ENCODE data around the gene TAS2R43. TPM values are rescaled to one million over a fixed set of nuclear protein-coding genes. Genes with fewer than 3 reads are reported as not detected.
"Not testable (repeated sequence)": the region's sequence is repeated elsewhere in the genome, so short reads cannot be mapped to it uniquely, and the experiment has no call there.

The TAS2R43 gene
- total RNA-seq, 2 donors from 2014 or later, result 0.36 to 3.6 TPM

DNA sequence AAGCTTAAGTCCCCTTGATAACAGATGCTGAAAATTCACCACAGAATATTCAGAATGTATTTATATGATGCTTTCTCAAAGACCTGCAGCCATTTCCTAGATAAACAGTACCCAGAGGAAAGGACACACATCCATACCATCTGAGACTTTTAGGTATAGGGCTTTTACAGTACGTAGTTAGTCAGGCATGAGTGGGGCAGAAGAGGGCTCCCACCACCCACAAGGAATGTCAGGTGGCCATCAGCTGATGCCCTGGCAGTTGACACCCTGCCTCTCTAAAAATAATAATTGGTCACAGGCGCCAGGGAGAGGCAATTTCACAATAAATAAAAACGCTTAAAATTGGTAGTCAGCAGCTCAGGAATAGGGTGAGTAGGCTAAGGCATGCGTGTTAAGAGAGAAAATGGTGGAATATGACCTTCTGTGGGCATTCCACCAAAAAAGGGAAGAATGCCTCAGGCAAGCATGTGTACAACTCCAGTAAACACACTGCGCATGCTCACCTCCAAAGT lies 22.2 kb downstream of the TAS2R43 start:
- DNase-seq (ENCODE audit: low spot score), result no peak
- no peak overlapping the region for H3K27ac ChIP-seq
- H3K27me3 ChIP-seq (replicated peaks; ENCODE audit: insufficient read depth), result no peaks in the 10 kb centered on the region
- no peaks in the 10 kb centered on the region for H3K36me3 ChIP-seq
- H3K4me3 ChIP-seq, result no peak overlapping the region
- intact Hi-C loops (cut with DNase I), result no loop called here
- no peak for TF ChIP-seq POLR2A (IDR thresholded peaks at IDR 0.05)
- no peak for TF ChIP-seq POLR2AphosphoS5 (IDR thresholded peaks at IDR 0.05)
- TF ChIP-seq, protein P1, sequence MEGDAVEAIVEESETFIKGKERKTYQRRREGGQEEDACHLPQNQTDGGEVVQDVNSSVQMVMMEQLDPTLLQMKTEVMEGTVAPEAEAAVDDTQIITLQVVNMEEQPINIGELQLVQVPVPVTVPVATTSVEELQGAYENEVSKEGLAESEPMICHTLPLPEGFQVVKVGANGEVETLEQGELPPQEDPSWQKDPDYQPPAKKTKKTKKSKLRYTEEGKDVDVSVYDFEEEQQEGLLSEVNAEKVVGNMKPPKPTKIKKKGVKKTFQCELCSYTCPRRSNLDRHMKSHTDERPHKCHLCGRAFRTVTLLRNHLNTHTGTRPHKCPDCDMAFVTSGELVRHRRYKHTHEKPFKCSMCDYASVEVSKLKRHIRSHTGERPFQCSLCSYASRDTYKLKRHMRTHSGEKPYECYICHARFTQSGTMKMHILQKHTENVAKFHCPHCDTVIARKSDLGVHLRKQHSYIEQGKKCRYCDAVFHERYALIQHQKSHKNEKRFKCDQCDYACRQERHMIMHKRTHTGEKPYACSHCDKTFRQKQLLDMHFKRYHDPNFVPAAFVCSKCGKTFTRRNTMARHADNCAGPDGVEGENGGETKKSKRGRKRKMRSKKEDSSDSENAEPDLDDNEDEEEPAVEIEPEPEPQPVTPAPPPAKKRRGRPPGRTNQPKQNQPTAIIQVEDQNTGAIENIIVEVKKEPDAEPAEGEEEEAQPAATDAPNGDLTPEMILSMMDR (IDR thresholded peaks at IDR 0.05), result no peak
- 92% methylated on average over 5 of the region's 5 CpGs for WGBS
- no peaks in the 10 kb centered on the region for H3K4me1 ChIP-seq (replicated peaks)
- no peaks in the 10 kb centered on the region for H3K9me3 ChIP-seq

DNA sequence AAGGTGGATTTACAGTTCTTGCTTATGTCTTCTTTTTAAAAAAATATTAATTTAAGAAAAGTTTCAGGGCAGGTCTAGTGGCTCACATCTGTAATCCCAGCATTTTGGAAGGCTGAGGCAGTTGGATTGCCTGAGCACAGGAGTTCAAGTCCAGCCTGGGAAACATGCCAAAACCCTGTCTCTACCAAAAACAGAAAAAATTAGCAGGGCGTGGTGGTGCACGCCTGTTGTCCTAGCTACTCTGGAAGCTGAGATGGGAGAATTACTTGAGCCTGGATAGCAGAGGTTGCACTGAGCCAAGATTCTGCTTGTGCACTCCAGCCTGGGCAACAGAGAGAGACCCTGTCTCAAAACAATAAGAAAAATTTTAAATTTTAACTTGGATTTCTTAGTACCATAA lies 24.6 kb downstream of the TAS2R43 start:
- DNase-seq (ENCODE audit: low spot score), result no peak
- no peak for TF ChIP-seq POLR2AphosphoS5 (IDR thresholded peaks at IDR 0.05)
- TF ChIP-seq POLR2A (IDR thresholded peaks at IDR 0.05), result no peak
- TF ChIP-seq, protein P1 (IDR thresholded peaks at IDR 0.05), result no peak
- intact Hi-C loops (cut with DNase I), result no loop called here

GRCh38 chr12:11062194-11062593 lies 29.9 kb downstream of the TAS2R43 start, which contains the start of gene TAS2R46:
Gene TAS2R46 (minus strand): TSS chr12:11062294. CDS start chr12:11062294, 0 bp downstream.
- intact Hi-C loops (cut with DNase I); H3K4me1 ChIP-seq (replicated peaks); H3K27ac ChIP-seq; H3K27me3 ChIP-seq (replicated peaks; ENCODE audit: insufficient read depth); H3K36me3 ChIP-seq; H3K4me3 ChIP-seq; H3K9me3 ChIP-seq; DNase-seq (ENCODE audit: low spot score): not testable (repeated sequence)
- WGBS, result 97% methylated on average over 1 of the region's 1 CpG

More for the DNA sequence above, 24.6 kb downstream of the TAS2R43 start:
- H3K4me3 ChIP-seq, result no peak overlapping the region
- no peaks in the 10 kb centered on the region for H3K36me3 ChIP-seq
- H3K27ac ChIP-seq, result no peak overlapping the region
- no peaks in the 10 kb centered on the region for H3K9me3 ChIP-seq
- H3K27me3 ChIP-seq (replicated peaks; ENCODE audit: insufficient read depth), result no peaks in the 10 kb centered on the region
- 75% methylated on average over 2 of the region's 2 CpGs for WGBS
- H3K4me1 ChIP-seq (replicated peaks), result no peaks in the 10 kb centered on the region

- intact Hi-C loops (cut with DNase I), result no loop called here
- H3K27me3 ChIP-seq (replicated peaks; ENCODE audit: insufficient read depth), result no peaks in the 10 kb centered on the region
- H3K9me3 ChIP-seq, result no peaks in the 10 kb centered on the region
- H3K36me3 ChIP-seq, result no peaks in the 10 kb centered on the region
- H3K4me1 ChIP-seq (replicated peaks), result no peaks in the 10 kb centered on the region
- no peak for DNase-seq (ENCODE audit: low spot score)
- no peak for TF ChIP-seq POLR2A (IDR thresholded peaks at IDR 0.05)
- TF ChIP-seq, protein P1 (IDR thresholded peaks at IDR 0.05), result no peak
- no peak overlapping the region for H3K27ac ChIP-seq
- H3K4me3 ChIP-seq, result no peak overlapping the region
Observed at GRCh38 chr12:11059784-11060183, 32.3 kb downstream of the TAS2R43 start.

DNA sequence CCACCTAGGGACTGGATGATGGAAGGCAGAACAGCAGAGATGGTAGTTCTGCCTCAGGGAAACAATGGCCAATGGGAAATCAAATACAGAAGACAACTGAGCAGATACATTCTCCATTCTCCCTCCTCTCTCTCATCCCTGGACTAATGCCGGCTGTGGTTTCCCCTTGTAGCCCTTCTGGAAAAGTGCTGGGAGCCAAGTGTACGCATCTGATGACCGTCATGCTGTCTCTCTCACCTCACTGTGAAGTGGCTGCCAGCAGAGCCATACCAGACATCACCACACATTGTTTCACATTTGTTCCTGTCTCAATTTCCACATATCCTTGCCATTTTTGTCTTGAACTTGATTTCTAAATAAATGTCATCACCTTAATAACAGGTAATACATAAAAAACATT lies 33.1 kb downstream of the TAS2R43 start:
- 95% methylated on average over 3 of the region's 3 CpGs for WGBS
- no peak overlapping the region for H3K4me3 ChIP-seq
- intact Hi-C loops (cut with DNase I), result no loop called here
- H3K4me1 ChIP-seq (replicated peaks), result no peaks in the 10 kb centered on the region
- H3K27me3 ChIP-seq (replicated peaks; ENCODE audit: insufficient read depth), result no peaks in the 10 kb centered on the region
- H3K9me3 ChIP-seq, result no peaks in the 10 kb centered on the region
- TF ChIP-seq, protein P1 (IDR thresholded peaks at IDR 0.05), result no peak
- TF ChIP-seq POLR2AphosphoS5 (IDR thresholded peaks at IDR 0.05) (no peak), POLR2A (IDR thresholded peaks at IDR 0.05) (no peak)
- no peak overlapping the region for H3K27ac ChIP-seq
- H3K36me3 ChIP-seq, result no peaks in the 10 kb centered on the region
- no peak for DNase-seq (ENCODE audit: low spot score)

Measured in prostate gland (tissue), 2 donors.